Cardiac ventricle fibroblast (primary cell): ENCODE measurements around the gene HSPB6. TPM values are rescaled to one million over a fixed set of nuclear protein-coding genes. Genes with fewer than 3 reads are reported as not detected.

Experiments
- total RNA-seq: library from RNA; depleted of rRNA; stranded (reverse); fragments of >200 nt; gene quantifications from 2 replicates; pipeline ENCODE4 v1.2.3, GENCODE V29; 2015

HSPB6 gene
- total RNA-seq = 140 and 169 TPM in 2 replicates

GRCh38 chr19:35756377-35757230 lies at the start of gene HSPB6:
TSS of gene HSPB6 (minus strand) at chr19:35757029. CDS start at chr19:35757008, 21 bp downstream.

GRCh38 chr19:35775298-35776101 lies 18.7 kb upstream of the HSPB6 start, which contains the start of gene ARHGAP33:
TSS of gene ARHGAP33 (plus strand) at chr19:35775564. CDS start at chr19:35775659, 95 bp downstream.

GRCh38 chr19:35757749-35758608 lies 1.1 kb upstream of the HSPB6 start, which contains the start of gene PROSER3:
TSS of gene PROSER3 (plus strand) at chr19:35758176. CDS start at chr19:35758216, 40 bp downstream.

GRCh38 chr19:35748106-35749020 lies 8.5 kb downstream of the HSPB6 start, which contains the start of gene LIN37:
TSS of gene LIN37 (plus strand) at chr19:35748576. CDS start at chr19:35748725, 149 bp downstream.

DNA sequence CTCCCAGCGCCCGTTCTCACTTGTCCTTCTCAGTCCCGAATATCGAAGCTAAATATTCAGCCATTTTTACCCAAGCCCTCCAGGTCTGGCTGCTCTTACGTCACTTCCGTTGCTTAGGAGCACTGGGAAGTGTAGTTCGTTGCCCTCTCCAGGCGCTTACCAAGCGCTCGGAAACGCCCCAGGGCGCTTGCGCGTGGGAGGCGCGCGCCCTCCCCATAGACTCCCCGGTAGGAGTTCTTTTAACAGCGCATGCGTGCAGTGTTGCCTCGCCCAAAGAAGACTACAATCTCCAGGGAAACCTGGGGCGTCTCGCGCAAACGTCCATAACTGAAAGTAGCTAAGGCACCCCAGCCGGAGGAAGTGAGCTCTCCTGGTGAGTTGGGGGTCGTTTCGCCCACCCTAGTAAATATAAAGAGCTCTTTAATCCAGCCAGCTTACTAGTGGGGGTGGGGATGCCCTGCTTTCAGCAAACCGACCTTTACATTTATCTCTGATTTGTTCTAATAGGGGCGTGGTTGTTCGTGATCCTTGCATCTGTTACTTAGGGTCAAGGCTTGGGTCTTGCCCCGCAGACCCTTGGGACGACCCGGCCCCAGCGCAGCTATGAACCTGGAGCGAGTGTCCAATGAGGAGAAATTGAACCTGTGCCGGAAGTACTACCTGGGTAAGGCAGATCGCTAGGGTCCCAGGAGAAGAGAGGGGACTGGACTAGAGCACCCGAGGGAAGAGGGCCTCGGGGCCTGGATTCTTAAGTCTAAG lies 11.3 kb downstream of the HSPB6 start, which contains the start of the genes PSENEN and U2AF1L4:
PSENEN (plus strand) TSS at position 324 of the 759 bp plus-strand sequence; CDS start at position 604, 280 bp downstream.
U2AF1L4 (minus strand) TSS at position 91 of the 759 bp plus-strand sequence; CDS start at position 64, 27 bp downstream.

DNA sequence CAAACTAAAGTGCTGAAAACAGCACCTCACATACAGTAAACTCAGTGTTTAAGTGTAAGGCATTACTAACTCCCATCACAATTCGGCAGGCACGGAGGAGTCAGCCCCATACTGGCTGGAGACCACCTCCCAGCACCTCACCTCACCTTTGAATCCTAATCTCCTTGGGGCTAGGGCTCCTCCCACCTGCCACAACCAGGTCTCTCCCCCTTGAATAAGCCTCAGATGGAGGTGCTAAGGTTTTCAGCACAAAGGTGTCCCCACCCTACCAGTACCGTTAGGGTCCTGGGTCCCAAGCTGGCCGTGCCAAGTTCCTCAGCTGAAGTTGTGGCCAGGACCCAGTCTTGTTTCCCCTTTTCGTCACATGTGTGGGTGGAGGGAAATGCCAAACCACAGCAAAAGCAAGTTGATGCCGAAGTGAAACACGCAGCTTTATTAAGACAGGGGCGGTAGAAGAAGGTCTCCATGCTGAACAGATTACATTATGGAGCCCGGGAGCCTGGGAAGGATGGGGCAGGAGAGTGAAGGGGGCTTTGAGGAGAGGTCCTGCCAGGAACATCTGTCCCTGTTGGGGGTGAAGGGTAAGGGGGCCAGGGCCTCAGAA lies 14.6 kb downstream of the HSPB6 start, which contains the start of gene IGFLR1:
IGFLR1 (minus strand) TSS at position 332 of the 604 bp plus-strand sequence. CDS start 1,272 bp downstream, outside the sequence.

GRCh38 chr19:35717665-35718344 lies 39.0 kb downstream of the HSPB6 start, which contains the start of gene KMT2B:
TSS of gene KMT2B (plus strand) at chr19:35718003. CDS start at chr19:35718019, 16 bp downstream.

Other genes starting within 250 kb of the HSPB6 start
- 9.1 and 10.6 TPM in 2 replicates for gene DMKN, start 243.4 kb downstream of the HSPB6 start, total RNA-seq
- 22.7 and 28.3 TPM in 2 replicates for gene SBSN, start 228.7 kb downstream of the HSPB6 start, total RNA-seq
- gene GAPDHS, start 223.6 kb downstream of the HSPB6 start, total RNA-seq = not detected in 2 replicates
- gene TMEM147, start 211.4 kb downstream of the HSPB6 start, total RNA-seq = 60.7 and 79.1 TPM in 2 replicates
- not detected in 2 replicates for gene ATP4A, start 193.4 kb downstream of the HSPB6 start, total RNA-seq
- not detected in 2 replicates for gene PMIS2, start 170.9 kb downstream of the HSPB6 start, total RNA-seq
- 2.8 and 3.6 TPM in 2 replicates for gene HAUS5, start 144.3 kb downstream of the HSPB6 start, total RNA-seq
- 59.5 and 62.7 TPM in 2 replicates for gene RBM42, start 128.0 kb downstream of the HSPB6 start, total RNA-seq
- gene ETV2, start 115.3 kb downstream of the HSPB6 start, total RNA-seq = 0.88 and 1.2 TPM in 2 replicates
- 457 and 613 TPM in 2 replicates for gene COX6B1, start 108.7 kb downstream of the HSPB6 start, total RNA-seq
- gene UPK1A, start 90.5 kb downstream of the HSPB6 start, total RNA-seq = 0.24 TPM in 1 of 2 replicates, not detected in the other
- gene ZBTB32, start 52.5 kb downstream of the HSPB6 start, total RNA-seq = not detected in 2 replicates
- gene KMT2B, start 39.0 kb downstream of the HSPB6 start, total RNA-seq = 12.6 and 13.1 TPM in 2 replicates
- gene IGFLR1, start 14.6 kb downstream of the HSPB6 start, total RNA-seq = 0.37 and 9.8 TPM in 2 replicates
- gene U2AF1L4, start 11.6 kb downstream of the HSPB6 start, total RNA-seq = 2.0 and 4.4 TPM in 2 replicates
- gene PSENEN, start 11.4 kb downstream of the HSPB6 start, total RNA-seq = 33.8 and 46.2 TPM in 2 replicates
- 8.1 and 9.4 TPM in 2 replicates for gene LIN37, start 8.5 kb downstream of the HSPB6 start, total RNA-seq
- 6.1 and 6.7 TPM in 2 replicates for gene PROSER3, start 1.1 kb upstream of the HSPB6 start, total RNA-seq
- gene ARHGAP33, start 18.5 kb upstream of the HSPB6 start, total RNA-seq = 0.44 and 2.0 TPM in 2 replicates
- gene PRODH2, start 55.8 kb upstream of the HSPB6 start, total RNA-seq = not detected in 2 replicates
- not detected in 2 replicates for gene NPHS1, start 95.5 kb upstream of the HSPB6 start, total RNA-seq
- 0.19 TPM in 1 of 2 replicates, not detected in the other for gene KIRREL2, start 99.9 kb upstream of the HSPB6 start, total RNA-seq
- gene APLP1, start 111.5 kb upstream of the HSPB6 start, total RNA-seq = 4.4 and 5.5 TPM in 2 replicates
- gene NFKBID, start 143.5 kb upstream of the HSPB6 start, total RNA-seq = 3.6 and 4.7 TPM in 2 replicates
- not detected in 2 replicates for gene HCST, start 145.5 kb upstream of the HSPB6 start, total RNA-seq
- gene TYROBP, start 151.3 kb upstream of the HSPB6 start, total RNA-seq = not detected in 2 replicates
- 15.5 and 20.4 TPM in 2 replicates for gene LRFN3, start 179.3 kb upstream of the HSPB6 start, total RNA-seq
- gene SDHAF1, start 238.2 kb upstream of the HSPB6 start, total RNA-seq = 31.5 and 37.5 TPM in 2 replicates